Measurements from ENCODE around the gene CREB3L1.

CREB3L1 gene

GRCh38 chr11:46240371-46240770 lies 37.1 kb upstream of the CREB3L1 start:
- Histone ChIP-seq H3K27ac (ENCODE audit: low read depth, low read length) (no peak overlapping the region), H3K36me3 (ENCODE audit: insufficient read depth, low read length) (no peaks in the 10 kb centered on the region), H3K9ac (ENCODE audit: low read length) (no peak overlapping the region), H3K4me3 (ENCODE audit: low read depth in 1 of 2, low read length in 2 of 2) (no peak overlapping the region), H3K4me1 (ENCODE audit: insufficient read depth, low read length) (peaks cover 28% of the 10 kb centered on the region), H3K27me3 (ENCODE audit: control insufficient read depth in 1 of 2, insufficient read depth in 2 of 2, low read length in 2 of 2) (no peaks in the 10 kb centered on the region), H3K9me3 (ENCODE audit: low read length) (no peaks in the 10 kb centered on the region)

GRCh38 chr11:46240861-46241260 lies 36.6 kb upstream of the CREB3L1 start:
- H3K27ac ChIP-seq (ENCODE audit: low read depth, low read length) = no peak overlapping the region
- H3K9ac ChIP-seq (ENCODE audit: low read length) = no peak overlapping the region
- H3K4me3 ChIP-seq (ENCODE audit: low read depth in 1 of 2, low read length in 2 of 2) = no peak overlapping the region
- no peaks in the 10 kb centered on the region for H3K9me3 ChIP-seq (ENCODE audit: low read length)
- peaks cover 28% of the 10 kb centered on the region for H3K4me1 ChIP-seq (ENCODE audit: insufficient read depth, low read length)
- H3K27me3 ChIP-seq (ENCODE audit: control insufficient read depth in 1 of 2, insufficient read depth in 2 of 2, low read length in 2 of 2) = no peaks in the 10 kb centered on the region
- H3K36me3 ChIP-seq (ENCODE audit: insufficient read depth, low read length) = no peaks in the 10 kb centered on the region

GRCh38 chr11:46242041-46242951 lies 35.2 kb upstream of the CREB3L1 start:
- Histone ChIP-seq H3K36me3 (ENCODE audit: insufficient read depth, low read length) (no peaks in the 10 kb centered on the region), H3K9ac (ENCODE audit: low read length) (no peak overlapping the region), H3K9me3 (ENCODE audit: low read length) (no peaks in the 10 kb centered on the region), H3K27ac (ENCODE audit: low read depth, low read length) (peak overlapping the region; percentile 78), H3K4me3 (ENCODE audit: low read depth in 1 of 2, low read length in 2 of 2) (peak overlapping the region in 1 of 2 donors; percentile 52), H3K4me1 (ENCODE audit: insufficient read depth, low read length) (peaks cover 23% of the 10 kb centered on the region), H3K27me3 (ENCODE audit: control insufficient read depth in 1 of 2, insufficient read depth in 2 of 2, low read length in 2 of 2) (no peaks in the 10 kb centered on the region)

DNA sequence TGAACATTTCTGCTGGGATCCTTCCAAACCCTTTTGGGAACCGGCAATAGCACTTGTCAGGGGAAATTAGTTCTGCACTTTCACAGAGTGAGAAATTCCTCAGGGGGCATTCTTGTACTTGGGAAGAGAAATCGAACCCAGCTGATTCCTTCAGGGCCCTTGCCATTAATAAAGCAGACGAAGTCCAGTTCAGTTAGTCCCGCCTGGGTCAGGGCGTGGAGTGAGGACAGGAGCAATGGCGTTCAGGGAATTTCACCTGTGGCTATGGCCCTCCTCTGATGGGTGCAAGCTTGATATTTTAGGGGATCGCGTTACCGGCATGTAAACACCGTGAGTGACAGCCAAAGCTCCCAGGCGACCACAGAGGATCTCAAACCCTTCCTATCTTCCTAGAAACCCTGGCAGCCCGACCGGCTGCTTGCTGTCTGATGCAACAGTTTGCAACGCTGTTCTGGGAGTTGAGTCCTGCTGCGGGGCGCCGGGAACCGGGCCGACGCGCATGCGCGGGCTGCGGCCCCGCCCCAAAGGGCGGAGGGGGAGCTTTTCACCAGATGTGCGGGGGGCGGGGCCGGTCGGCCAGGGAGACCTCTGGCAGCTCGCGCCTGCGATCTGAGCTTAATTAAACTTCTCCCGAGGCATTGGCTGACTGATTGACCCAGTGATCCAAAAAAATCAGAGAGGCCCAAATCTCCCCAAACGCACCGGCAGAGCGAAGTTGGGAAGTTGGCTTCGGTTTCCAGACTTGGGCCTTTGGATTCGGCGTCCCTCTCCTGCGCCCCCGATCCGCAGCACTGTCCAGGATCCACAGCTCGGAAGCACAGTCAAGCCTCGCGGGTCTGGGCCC lies 34.3 kb upstream of the CREB3L1 start:
- Histone ChIP-seq H3K27ac (ENCODE audit: low read depth, low read length) (peak overlapping the region; percentile 78), H3K4me3 (ENCODE audit: low read depth in 1 of 2, low read length in 2 of 2) (peak overlapping the region; percentile 11 to 52), H3K27me3 (ENCODE audit: control insufficient read depth in 1 of 2, insufficient read depth in 2 of 2, low read length in 2 of 2) (no peaks in the 10 kb centered on the region), H3K9me3 (ENCODE audit: low read length) (no peaks in the 10 kb centered on the region), H3K4me1 (ENCODE audit: insufficient read depth, low read length) (peaks cover 23% of the 10 kb centered on the region), H3K9ac (ENCODE audit: low read length) (peak overlapping the region; percentile 74), H3K36me3 (ENCODE audit: insufficient read depth, low read length) (no peaks in the 10 kb centered on the region)

- peak overlapping the region; percentile 74 for H3K9ac ChIP-seq (ENCODE audit: low read length)
- H3K4me1 ChIP-seq (ENCODE audit: insufficient read depth, low read length) = peaks cover 18% of the 10 kb centered on the region
- H3K27ac ChIP-seq (ENCODE audit: low read depth, low read length) = peak overlapping the region; percentile 78
- H3K36me3 ChIP-seq (ENCODE audit: insufficient read depth, low read length) = no peaks in the 10 kb centered on the region
- H3K4me3 ChIP-seq (ENCODE audit: low read depth in 1 of 2, low read length in 2 of 2) = peak overlapping the region; percentile 11 to 52
- no peaks in the 10 kb centered on the region for H3K9me3 ChIP-seq (ENCODE audit: low read length)
- no peaks in the 10 kb centered on the region for H3K27me3 ChIP-seq (ENCODE audit: control insufficient read depth in 1 of 2, insufficient read depth in 2 of 2, low read length in 2 of 2)
These were observed 33.7 kb upstream of the CREB3L1 start for GRCh38 chr11:46243796-46244109.

- H3K4me1 ChIP-seq (ENCODE audit: insufficient read depth, low read length) = peaks cover 8% of the 10 kb centered on the region
- no peaks in the 10 kb centered on the region for H3K36me3 ChIP-seq (ENCODE audit: insufficient read depth, low read length)
- no peak overlapping the region for H3K9ac ChIP-seq (ENCODE audit: low read length)
- no peaks in the 10 kb centered on the region for H3K27me3 ChIP-seq (ENCODE audit: control insufficient read depth in 1 of 2, insufficient read depth in 2 of 2, low read length in 2 of 2)
- no peak overlapping the region for H3K27ac ChIP-seq (ENCODE audit: low read depth, low read length)
- H3K9me3 ChIP-seq (ENCODE audit: low read length) = no peaks in the 10 kb centered on the region
- no peak overlapping the region for H3K4me3 ChIP-seq (ENCODE audit: low read depth in 1 of 2, low read length in 2 of 2)
These were observed 30.9 kb upstream of the CREB3L1 start for GRCh38 chr11:46246521-46246920.

GRCh38 chr11:46247090-46247489 lies 30.4 kb upstream of the CREB3L1 start:
- peaks cover 8% of the 10 kb centered on the region for H3K4me1 ChIP-seq (ENCODE audit: insufficient read depth, low read length)
- H3K9ac ChIP-seq (ENCODE audit: low read length) = no peak overlapping the region
- H3K27ac ChIP-seq (ENCODE audit: low read depth, low read length) = no peak overlapping the region
- no peaks in the 10 kb centered on the region for H3K36me3 ChIP-seq (ENCODE audit: insufficient read depth, low read length)
- no peaks in the 10 kb centered on the region for H3K9me3 ChIP-seq (ENCODE audit: low read length)
- H3K4me3 ChIP-seq (ENCODE audit: low read depth in 1 of 2, low read length in 2 of 2) = no peak overlapping the region
- no peaks in the 10 kb centered on the region for H3K27me3 ChIP-seq (ENCODE audit: control insufficient read depth in 1 of 2, insufficient read depth in 2 of 2, low read length in 2 of 2)

- Histone ChIP-seq H3K36me3 (ENCODE audit: insufficient read depth, low read length) (no peaks in the 10 kb centered on the region), H3K27me3 (ENCODE audit: control insufficient read depth in 1 of 2, insufficient read depth in 2 of 2, low read length in 2 of 2) (no peaks in the 10 kb centered on the region), H3K4me3 (ENCODE audit: low read depth in 1 of 2, low read length in 2 of 2) (no peak overlapping the region), H3K27ac (ENCODE audit: low read depth, low read length) (no peak overlapping the region), H3K9me3 (ENCODE audit: low read length) (no peaks in the 10 kb centered on the region), H3K9ac (ENCODE audit: low read length) (no peak overlapping the region), H3K4me1 (ENCODE audit: insufficient read depth, low read length) (peaks cover 4% of the 10 kb centered on the region)
These were observed 29.8 kb upstream of the CREB3L1 start for GRCh38 chr11:46247659-46248058.

DNA sequence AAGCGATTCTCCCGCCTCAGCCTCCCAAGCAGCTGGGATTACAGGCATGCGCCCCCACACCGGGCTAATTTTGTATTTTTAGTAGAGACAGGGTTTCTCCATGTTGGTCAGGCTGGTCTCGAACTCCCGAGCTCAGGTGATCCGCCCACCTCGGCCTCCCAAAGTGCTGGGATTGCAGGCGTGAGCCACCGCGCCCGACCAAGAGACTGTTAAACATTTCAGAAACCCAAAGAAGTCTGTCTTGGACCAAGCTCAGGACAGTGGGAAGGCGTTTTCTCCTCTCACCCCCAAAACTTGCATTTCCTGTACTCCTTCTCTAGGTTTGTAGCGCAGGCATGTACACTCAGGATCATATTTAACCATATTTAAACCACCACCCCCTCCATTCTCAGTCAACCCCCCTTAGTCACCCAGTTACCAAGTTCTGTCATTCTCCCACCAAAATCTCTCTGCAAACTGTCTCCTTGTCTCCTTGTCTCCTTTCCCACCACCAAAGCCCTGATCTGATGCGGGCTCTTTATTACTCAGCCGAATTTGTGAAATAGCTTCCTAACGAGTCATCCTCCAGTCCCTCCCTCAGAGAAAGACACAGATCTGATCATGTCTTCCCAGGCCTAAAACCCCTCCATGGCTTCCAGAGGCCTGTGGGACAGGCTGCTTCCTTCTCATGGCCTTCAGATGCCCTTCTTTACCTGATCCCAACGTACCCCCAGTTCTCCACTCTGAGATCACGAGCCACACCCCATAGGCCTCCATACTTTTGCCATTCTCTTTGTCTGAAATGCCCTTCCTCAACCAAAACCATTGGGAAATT lies 29.0 kb upstream of the CREB3L1 start:
- H3K36me3 ChIP-seq (ENCODE audit: insufficient read depth, low read length) = no peaks in the 10 kb centered on the region
- H3K9me3 ChIP-seq (ENCODE audit: low read length) = no peaks in the 10 kb centered on the region
- H3K27ac ChIP-seq (ENCODE audit: low read depth, low read length) = no peak overlapping the region
- H3K4me1 ChIP-seq (ENCODE audit: insufficient read depth, low read length) = no peaks in the 10 kb centered on the region
- H3K27me3 ChIP-seq (ENCODE audit: control insufficient read depth in 1 of 2, insufficient read depth in 2 of 2, low read length in 2 of 2) = no peaks in the 10 kb centered on the region
- H3K4me3 ChIP-seq (ENCODE audit: low read depth in 1 of 2, low read length in 2 of 2) = no peak overlapping the region
- H3K9ac ChIP-seq (ENCODE audit: low read length) = no peak overlapping the region

DNA sequence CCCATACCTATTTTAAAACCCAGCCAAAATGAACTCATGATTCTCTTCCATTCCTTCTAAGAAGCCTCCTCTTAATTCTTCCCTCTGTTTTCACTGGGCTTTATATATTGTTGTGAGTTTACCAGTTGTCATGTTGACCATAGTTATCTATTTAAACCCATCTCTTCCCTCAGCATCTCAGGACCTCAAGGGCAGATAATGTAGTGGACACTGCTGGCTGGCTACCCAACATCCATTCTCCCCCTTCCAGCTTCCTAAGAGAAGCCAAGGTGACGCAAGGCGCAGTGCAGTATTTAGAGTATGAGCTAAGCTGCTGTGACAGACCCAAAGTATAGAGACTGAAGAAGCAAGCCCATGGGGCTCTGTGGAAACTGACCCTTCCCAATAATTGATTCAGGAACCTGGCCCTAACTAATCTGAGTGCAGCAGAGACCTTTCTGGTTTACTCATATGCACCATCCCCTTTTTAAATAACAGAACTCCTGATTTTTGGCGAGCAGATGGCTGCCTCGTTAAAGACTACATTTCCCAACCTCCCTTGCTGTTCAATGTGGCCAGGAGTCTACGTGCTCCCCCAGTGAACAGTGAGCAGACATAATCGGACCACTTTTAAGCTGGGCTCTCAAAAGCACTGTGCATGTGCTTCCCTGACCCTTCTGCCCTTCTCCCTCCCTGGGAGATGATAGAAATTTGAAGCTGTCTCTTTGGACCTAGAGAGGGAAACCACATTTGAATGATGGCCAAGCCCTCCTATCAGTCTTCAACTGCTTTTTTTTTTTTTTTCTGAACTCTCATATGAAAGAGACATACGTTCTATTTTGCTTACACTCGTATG lies 28.1 kb upstream of the CREB3L1 start:
- H3K27me3 ChIP-seq (ENCODE audit: control insufficient read depth in 1 of 2, insufficient read depth in 2 of 2, low read length in 2 of 2) = no peaks in the 10 kb centered on the region
- H3K9me3 ChIP-seq (ENCODE audit: low read length) = no peaks in the 10 kb centered on the region
- no peaks in the 10 kb centered on the region for H3K4me1 ChIP-seq (ENCODE audit: insufficient read depth, low read length)
- no peak overlapping the region for H3K4me3 ChIP-seq (ENCODE audit: low read depth in 1 of 2, low read length in 2 of 2)
- H3K36me3 ChIP-seq (ENCODE audit: insufficient read depth, low read length) = no peaks in the 10 kb centered on the region
- no peak overlapping the region for H3K27ac ChIP-seq (ENCODE audit: low read depth, low read length)
- H3K9ac ChIP-seq (ENCODE audit: low read length) = no peak overlapping the region

All from muscle layer of colon (tissue), 2 donors.